IMR-90 (cell line): ENCODE measurements around the gene LYSMD2. TPM values are rescaled to one million over a fixed set of nuclear protein-coding genes. Genes with fewer than 3 reads are reported as not detected.
A peak's percentile ranks its signal among the peaks of the same experiment; 100 is the strongest.

Experiments used
- ATAC-seq: fragments of 200-7000 bp; cut with Tn5 transposase; 2 replicates; pipeline ENCODE4 v1.9.1; 2020; ENCODE audit warnings: low read depth, mild to moderate bottlenecking, moderate library complexity
- BruUV-seq: library from RNA; stranded (reverse); fragments of 400-500 nt; replicated peaks from 2 replicates; lab custom pipeline; 2021; lab: Mats Ljungman, UMichigan
- CTCF ChIA-PET: fragments of 300-600 bp; formaldehyde crosslinking; extraction: SDS; loops from one replicate; lab custom pipeline; 2021; ENCODE audit warnings: antibody characterized with exemption; lab: Yijun Ruan, JAX
- POLR2A ChIA-PET: fragments of 300-600 bp; sonication (Branson Sonifier 250); formaldehyde crosslinking; loops from one replicate; lab custom pipeline; 2022; ENCODE audit warnings: antibody characterized with exemption; ENCODE audit not compliant: unreplicated experiment; lab: Charles Lee
- DNase-seq: peaks from one replicate; pipeline ENCODE4 v3.0.0; 2013
- H2AFZ ChIP-seq: replicated peaks from 2 replicates; pipeline ENCODE3; 2013; ENCODE audit warnings: low read length, mild to moderate bottlenecking; ENCODE audit not compliant: poor library complexity
- H2AK5ac ChIP-seq: 2 replicates; pipeline ENCODE4 v1.6.1; 2013; ENCODE audit warnings: low read depth, low read length, inconsistent platforms
- H2AK9ac ChIP-seq: replicated peaks from 2 replicates; pipeline ENCODE3; 2013; ENCODE audit warnings: mild to moderate bottlenecking, low read depth, low read length, moderate library complexity; ENCODE audit not compliant: poor library complexity
- H2BK120ac ChIP-seq: 2 replicates; pipeline ENCODE4 v1.6.1; 2013; ENCODE audit warnings: low read depth, low read length, inconsistent platforms
- H2BK15ac ChIP-seq: 3 replicates; pipeline ENCODE4 v1.6.1; 2013; ENCODE audit warnings: low read depth, low read length, inconsistent platforms
- H2BK20ac ChIP-seq: 2 replicates; pipeline ENCODE4 v1.6.1; 2013; ENCODE audit warnings: low read depth, mild to moderate bottlenecking, inconsistent platforms, low read length, moderate library complexity
- H2BK5ac ChIP-seq: 2 replicates; pipeline ENCODE4 v1.6.1; 2013; ENCODE audit warnings: mild to moderate bottlenecking, low read depth, low read length, inconsistent platforms; ENCODE audit not compliant: poor library complexity, severe bottlenecking
- H3K14ac ChIP-seq: replicated peaks from 2 replicates; pipeline ENCODE4 v1.6.1; 2013; ENCODE audit warnings: low read depth, low read length, inconsistent platforms
- H3K18ac ChIP-seq: 2 replicates; pipeline ENCODE4 v1.6.1; 2013; ENCODE audit warnings: low read depth, low read length, control low read depth
- H3K23ac ChIP-seq: 2 replicates; pipeline ENCODE4 v1.6.1; 2013; ENCODE audit warnings: low read depth, low read length, inconsistent platforms
- H3K27ac ChIP-seq: 2 replicates; pipeline ENCODE4 v1.5.1; 2013; ENCODE audit warnings: mild to moderate bottlenecking, control low read depth, low read length; ENCODE audit not compliant: insufficient read depth
- H3K27me3 ChIP-seq: 2 replicates; pipeline ENCODE4 v1.6.1; 2013; ENCODE audit warnings: low read length; ENCODE audit not compliant: control insufficient read depth, insufficient read depth
- H3K36me3 ChIP-seq: 2 replicates; pipeline ENCODE4 v1.6.1; 2013; ENCODE audit warnings: low read length, mixed read lengths; ENCODE audit not compliant: control insufficient read depth, insufficient read depth
- H3K4ac ChIP-seq: 2 replicates; pipeline ENCODE4 v1.6.1; 2013; ENCODE audit warnings: low read depth, low read length, inconsistent platforms
- H3K4me1 ChIP-seq: 2 replicates; pipeline ENCODE4 v1.6.1; 2013; ENCODE audit warnings: low read length, mixed read lengths; ENCODE audit not compliant: control insufficient read depth, insufficient read depth
- H3K4me2 ChIP-seq: 2 replicates; pipeline ENCODE4 v1.6.1; 2013; ENCODE audit warnings: low read depth, mild to moderate bottlenecking, control low read depth, low read length, moderate library complexity
- H3K4me3 ChIP-seq: 2 replicates; pipeline ENCODE4 v1.5.1; 2013; ENCODE audit warnings: low read depth, mild to moderate bottlenecking, control low read depth, low read length, moderate library complexity; ENCODE audit not compliant: insufficient read depth
- H3K56ac ChIP-seq: 2 replicates; pipeline ENCODE4 v1.6.1; 2013; ENCODE audit warnings: low read length, inconsistent platforms; ENCODE audit not compliant: insufficient read depth; ENCODE audit errors: extremely low read depth
- H3K79me1 ChIP-seq, 2 experiments: 2 replicates each; pipeline ENCODE4 v1.6.1; 2013; ENCODE audit warnings: low read length in 2 of 2, inconsistent platforms in 1 of 2, low read depth in 1 of 2
- H3K9ac ChIP-seq: 2 replicates; pipeline ENCODE4 v1.6.1; 2013; ENCODE audit warnings: low read depth, low read length, control low read depth
- H3K9me1 ChIP-seq: 2 replicates; pipeline ENCODE4 v1.6.1; 2013; ENCODE audit warnings: low read length, inconsistent platforms; ENCODE audit not compliant: insufficient read depth
- H3K9me3 ChIP-seq: 2 replicates; pipeline ENCODE4 v1.6.1; 2013; ENCODE audit warnings: low read length; ENCODE audit not compliant: control insufficient read depth, insufficient read depth
- H4K20me1 ChIP-seq: 2 replicates; pipeline ENCODE4 v1.6.1; 2013; ENCODE audit warnings: low read length, inconsistent platforms; ENCODE audit not compliant: insufficient read depth
- H4K5ac ChIP-seq: 2 replicates; pipeline ENCODE4 v1.6.1; 2013; ENCODE audit warnings: mild to moderate bottlenecking, low read depth, low read length, control low read depth
- H4K8ac ChIP-seq, 2 experiments: 2 replicates each; pipeline ENCODE4 v1.6.1; 2013; ENCODE audit warnings: low read depth in 2 of 2, low read length in 2 of 2, control low read depth in 1 of 2, inconsistent platforms in 1 of 2
- H4K91ac ChIP-seq: 2 replicates; pipeline ENCODE4 v1.6.1; 2013; ENCODE audit warnings: low read depth, low read length, inconsistent platforms; ENCODE audit not compliant: insufficient read depth
- BHLHE40 ChIP-seq: fragments of 150-350 bp; IDR thresholded peaks from 2 replicates; pipeline ENCODE4 v1.6.1; 2016; ENCODE audit warnings: mild to moderate bottlenecking, low read depth, low read length
- CEBPB ChIP-seq: IDR thresholded peaks from 2 replicates; pipeline ENCODE4 v1.6.1; 2012; ENCODE audit warnings: low read depth, low read length, improper control_type of control experiment
- CHD1 ChIP-seq: IDR thresholded peaks from 2 replicates; pipeline ENCODE4 v1.6.1; 2012; ENCODE audit warnings: low read depth, low read length, improper control_type of control experiment
- FOS ChIP-seq: fragments of 150-350 bp; IDR thresholded peaks from 2 replicates; pipeline ENCODE4 v1.6.1; 2016; ENCODE audit warnings: low read depth, low read length
- MAFK ChIP-seq: IDR thresholded peaks from 2 replicates; pipeline ENCODE4 v1.6.1; 2012; ENCODE audit warnings: low read depth, low read length, improper control_type of control experiment
- MAZ ChIP-seq: IDR thresholded peaks from 2 replicates; pipeline ENCODE4 v1.6.1; 2012; ENCODE audit warnings: low read depth, mild to moderate bottlenecking, low read length, improper control_type of control experiment, moderate library complexity, borderline replicate concordance
- MXI1 ChIP-seq: IDR thresholded peaks from 2 replicates; pipeline ENCODE4 v1.6.1; 2012; ENCODE audit warnings: low read depth, mild to moderate bottlenecking, low read length, moderate library complexity, borderline replicate concordance
- NFE2L2 ChIP-seq: fragments of 150-350 bp; IDR thresholded peaks from 2 replicates; pipeline ENCODE4 v1.6.1; 2016; ENCODE audit warnings: low read depth, mild to moderate bottlenecking, low read length
- POLR2A ChIP-seq: IDR thresholded peaks from 2 replicates; pipeline ENCODE4 v1.6.1; 2012; ENCODE audit warnings: mild to moderate bottlenecking, low read depth, low read length
- RAD21 ChIP-seq: IDR thresholded peaks from 2 replicates; pipeline ENCODE4 v1.6.1; 2012; ENCODE audit warnings: low read length, improper control_type of control experiment
- RCOR1 ChIP-seq: IDR thresholded peaks from 2 replicates; pipeline ENCODE4 v1.6.1; 2012; ENCODE audit warnings: mild to moderate bottlenecking, low read length, improper control_type of control experiment; ENCODE audit not compliant: insufficient replicate concordance
- RFX5 ChIP-seq: IDR thresholded peaks from 2 replicates; pipeline ENCODE4 v1.8.0; 2012; ENCODE audit warnings: low read depth, mild to moderate bottlenecking, low read length, moderate library complexity
- SMC3 ChIP-seq: fragments of 150-350 bp; IDR thresholded peaks from 2 replicates; pipeline ENCODE4 v1.6.1; 2016; ENCODE audit warnings: low read depth, mild to moderate bottlenecking, antibody characterized with exemption, low read length, moderate library complexity
- WGBS, 2 experiments: methylation state at CpG; one replicate each; pipeline versions ENCODE4 v1.1.5 to v1.1.7; 2013; ENCODE audit warnings: missing lambda C conversion rate in 2 of 2; ENCODE audit not compliant: insufficient read length in 1 of 2; ENCODE audit errors: extremely low coverage in 2 of 2; 5-methylcytosine and 5-hydroxymethylcytosine counted together
- dilution Hi-C: fragments of 300-500 bp; cut with HindIII; formaldehyde crosslinking; loops from one replicate; pipeline ENCODE4 v1.14.3; 2018; ENCODE audit warnings: low sequenced_read_pairs; ENCODE audit not compliant: unreplicated experiment
- in situ Hi-C: fragments of 300-500 bp; cut with MboI; formaldehyde crosslinking; loops from 3 replicates; pipeline ENCODE4 v1.14.3; 2019; ENCODE audit warnings: low sequenced_read_pairs, inconsistent platforms, mixed read lengths
- intact Hi-C: fragments of 100-400 bp; cut with micrococcal nuclease; formaldehyde crosslinking; loops from 2 replicates; pipeline ENCODE4 v1.10.0; 2022
- polyA plus RNA-seq, 3 experiments: library from polyadenylated mRNA; depleted of rRNA; stranded (reverse); fragments of >200 nt; gene quantifications; 2 replicates each; pipeline ENCODE4 v1.2.3, GENCODE V29; 2012; ENCODE audit warnings: low replicate concordance in 1 of 3
- total RNA-seq: library from RNA; depleted of rRNA; stranded (reverse); fragments of >200 nt; gene quantifications from 2 replicates; pipeline ENCODE4 v1.2.3, GENCODE V29; 2012
- TF ChIP-seq, protein P1 (sequence below): fragments of 150-350 bp; IDR thresholded peaks from 2 replicates; pipeline ENCODE4 v1.6.1; 2017; ENCODE audit warnings: mild to moderate bottlenecking, antibody characterized with exemption, low read length, low read depth
- TF ChIP-seq, protein P2 (sequence below): conservative IDR thresholded peaks from 2 replicates; pipeline ENCODE4 v1.5.1; 2012; ENCODE audit warnings: mild to moderate bottlenecking, low read depth, low read length, improper control_type of control experiment

The LYSMD2 gene
- total and polyA plus RNA-seq, 2 of the 4 experiments (the other 2 are of a cell fraction): 5.9 to 6.0 TPM

DNA sequence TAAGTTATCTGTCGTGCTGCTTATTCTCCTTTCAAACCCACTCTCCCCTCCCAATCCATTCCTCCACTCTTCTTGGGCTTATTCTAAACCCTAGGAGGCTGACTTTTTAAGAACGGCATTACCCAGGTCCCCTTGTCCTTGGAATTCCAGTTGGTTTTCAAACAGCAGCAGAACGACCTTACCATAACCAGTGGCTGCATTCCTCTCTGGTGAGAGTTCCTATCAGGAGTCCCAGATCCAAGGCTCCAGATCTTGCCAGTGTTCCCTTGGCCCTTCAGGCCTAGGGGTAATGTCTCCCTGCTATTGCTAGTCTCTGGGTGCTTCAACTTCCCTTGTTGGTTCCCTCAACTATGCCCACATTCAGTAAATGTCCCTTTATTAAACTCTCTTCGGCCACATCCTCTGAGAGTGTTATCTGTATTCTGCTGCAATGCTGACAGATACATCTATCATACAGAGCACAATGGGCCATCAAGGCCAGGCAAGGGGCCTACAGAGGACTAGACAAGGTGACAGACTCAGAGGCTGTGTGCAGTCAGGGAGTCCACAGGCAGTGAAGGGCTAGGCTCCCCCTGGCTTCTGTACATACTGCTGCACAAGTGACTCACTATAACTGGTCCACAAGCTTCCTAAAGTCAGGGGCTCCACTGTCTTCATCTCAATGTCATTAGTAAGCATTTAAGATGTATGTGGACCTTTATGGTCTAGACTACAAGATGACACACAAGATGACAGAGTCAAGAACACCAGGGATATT is 10.1 kb downstream of the LYSMD2 start:
- no peak overlapping the region for H2AFZ ChIP-seq
- no TSS peak for BruUV-seq
- H3K4me1 ChIP-seq: peaks cover 18% of the 10 kb centered on the region
- H3K27me3 ChIP-seq: no peaks in the 10 kb centered on the region
- H3K36me3 ChIP-seq: no peaks in the 10 kb centered on the region
- H2AK5ac ChIP-seq: peak overlapping the region; percentile 81
- H3K27ac ChIP-seq: peak overlapping the region; percentile 14; the same call in 1 of the 2 replicates
- peak overlapping the region; percentile 70 for H2BK5ac ChIP-seq
- peaks cover 19% of the 10 kb centered on the region for H3K9me1 ChIP-seq
- H4K91ac ChIP-seq: peak overlapping the region; percentile 20; the same call in 1 of the 2 replicates
- DNase-seq (peak; percentile 60), ATAC-seq (peak; percentile 60)
- H2AK9ac ChIP-seq: no peak overlapping the region
- intact Hi-C loops (no loop called here), dilution Hi-C loops (no loop called here), in situ Hi-C loops (no loop called here)
- peak overlapping the region; percentile 36; the same call in 1 of the 2 replicates for H3K18ac ChIP-seq
- peak overlapping the region; percentile 60 for H3K14ac ChIP-seq
- peak overlapping the region in 1 of 2 experiments; percentile 31; a peak in 1 of 4 replicates for H4K8ac ChIP-seq
- H2BK15ac ChIP-seq: peak overlapping the region; percentile 55; the same call in 2 of the 3 replicates
- POLR2A ChIA-PET: no interaction called here
- peak overlapping the region; percentile 41 for H3K23ac ChIP-seq
- peak overlapping the region; percentile 48 for H2BK120ac ChIP-seq
- peak overlapping the region; percentile 62; the same call in 1 of the 2 replicates for H2BK20ac ChIP-seq
- peak overlapping the region; percentile 20; the same call in 1 of the 2 replicates for H3K56ac ChIP-seq
- peaks cover 13 to 54% of the 10 kb centered on the region in 2 experiments; a peak in 3 of 4 replicates for H3K79me1 ChIP-seq
- H3K4me3 ChIP-seq: no peak overlapping the region
- peak overlapping the region; percentile 77 for H3K4ac ChIP-seq
- H3K9me3 ChIP-seq: no peaks in the 10 kb centered on the region
- H4K5ac ChIP-seq: peak overlapping the region; percentile 10; the same call in 1 of the 2 replicates
- peak overlapping the region; percentile 16; the same call in 1 of the 2 replicates for H3K4me2 ChIP-seq
- CTCF ChIA-PET: interaction anchor here (0.7 kb wide), 2 partner anchors 77 to 806 kb away, joined by 3 read pairs; no protein-coding TSS in a partner anchor
- H3K9ac ChIP-seq: no peak overlapping the region
- 33% methylated on average over 2 of the region's 4 CpGs; no CpG with 5 or more reads in 1 of the 2 experiments for WGBS, 2 experiments
- H4K20me1 ChIP-seq: peaks cover 13% of the 10 kb centered on the region
- TF ChIP-seq, protein P1, sequence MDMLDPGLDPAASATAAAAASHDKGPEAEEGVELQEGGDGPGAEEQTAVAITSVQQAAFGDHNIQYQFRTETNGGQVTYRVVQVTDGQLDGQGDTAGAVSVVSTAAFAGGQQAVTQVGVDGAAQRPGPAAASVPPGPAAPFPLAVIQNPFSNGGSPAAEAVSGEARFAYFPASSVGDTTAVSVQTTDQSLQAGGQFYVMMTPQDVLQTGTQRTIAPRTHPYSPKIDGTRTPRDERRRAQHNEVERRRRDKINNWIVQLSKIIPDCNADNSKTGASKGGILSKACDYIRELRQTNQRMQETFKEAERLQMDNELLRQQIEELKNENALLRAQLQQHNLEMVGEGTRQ: no peak
- no peak for TF ChIP-seq NFE2L2
- TF ChIP-seq POLR2A: no peak
- 0 out of 2 replicates have a peak, but pooled peaks have one; percentile 14 for TF ChIP-seq FOS
- no peak for TF ChIP-seq MAZ
- no peak for TF ChIP-seq RFX5
- TF ChIP-seq RCOR1: no peak
- no peak for TF ChIP-seq BHLHE40
- TF ChIP-seq CHD1: no peak
- TF ChIP-seq SMC3: no peak
- TF ChIP-seq RAD21: peak; percentile 30; the same call in 1 of the 2 replicates
- TF ChIP-seq CEBPB: no peak
- TF ChIP-seq MXI1: no peak
- TF ChIP-seq, protein P2, sequence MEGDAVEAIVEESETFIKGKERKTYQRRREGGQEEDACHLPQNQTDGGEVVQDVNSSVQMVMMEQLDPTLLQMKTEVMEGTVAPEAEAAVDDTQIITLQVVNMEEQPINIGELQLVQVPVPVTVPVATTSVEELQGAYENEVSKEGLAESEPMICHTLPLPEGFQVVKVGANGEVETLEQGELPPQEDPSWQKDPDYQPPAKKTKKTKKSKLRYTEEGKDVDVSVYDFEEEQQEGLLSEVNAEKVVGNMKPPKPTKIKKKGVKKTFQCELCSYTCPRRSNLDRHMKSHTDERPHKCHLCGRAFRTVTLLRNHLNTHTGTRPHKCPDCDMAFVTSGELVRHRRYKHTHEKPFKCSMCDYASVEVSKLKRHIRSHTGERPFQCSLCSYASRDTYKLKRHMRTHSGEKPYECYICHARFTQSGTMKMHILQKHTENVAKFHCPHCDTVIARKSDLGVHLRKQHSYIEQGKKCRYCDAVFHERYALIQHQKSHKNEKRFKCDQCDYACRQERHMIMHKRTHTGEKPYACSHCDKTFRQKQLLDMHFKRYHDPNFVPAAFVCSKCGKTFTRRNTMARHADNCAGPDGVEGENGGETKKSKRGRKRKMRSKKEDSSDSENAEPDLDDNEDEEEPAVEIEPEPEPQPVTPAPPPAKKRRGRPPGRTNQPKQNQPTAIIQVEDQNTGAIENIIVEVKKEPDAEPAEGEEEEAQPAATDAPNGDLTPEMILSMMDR: peak; percentile 41
- TF ChIP-seq MAFK: peak; percentile 19; the same call in 1 of the 2 replicates
